Measurements from ENCODE around the gene GRPEL1.
"Not testable (repeated sequence)": the region's sequence is repeated elsewhere in the genome, so short reads cannot be mapped to it uniquely, and the experiment has no call there.

Gene GRPEL1

DNA sequence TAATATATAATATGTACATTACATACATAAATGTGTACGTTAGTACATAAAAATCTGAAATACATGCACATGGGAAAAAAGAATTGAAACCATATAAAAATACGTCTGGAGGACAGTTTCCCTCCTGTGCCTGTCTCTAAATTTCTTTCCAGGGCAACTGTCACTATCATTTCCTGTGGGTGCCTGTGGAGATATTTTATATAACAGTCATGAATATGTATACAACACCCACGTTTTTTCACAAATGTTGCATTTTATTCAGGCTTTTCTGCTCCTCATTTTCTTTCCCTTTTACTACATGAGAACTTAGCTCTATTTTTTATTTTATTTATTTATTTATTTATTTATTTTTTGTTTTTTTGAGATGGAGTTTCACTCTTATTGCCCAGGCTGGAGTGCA is 24.2 kb upstream of the GRPEL1 start:
- DNase-seq (ENCODE audit: low read depth) = no peak

- no peak for DNase-seq (ENCODE audit: low read depth)
These were observed 21.5 kb upstream of the GRPEL1 start for GRCh38 chr4:7089213-7089986.

GRCh38 chr4:7087036-7087435 is 19.2 kb upstream of the GRPEL1 start:
- no peak for DNase-seq (ENCODE audit: low read depth)

GRCh38 chr4:7086384-7086783 is 18.5 kb upstream of the GRPEL1 start:
- no peak for DNase-seq (ENCODE audit: low read depth)

GRCh38 chr4:7084564-7084961 is 16.7 kb upstream of the GRPEL1 start:
- not testable (repeated sequence) for DNase-seq (ENCODE audit: low read depth)

DNA sequence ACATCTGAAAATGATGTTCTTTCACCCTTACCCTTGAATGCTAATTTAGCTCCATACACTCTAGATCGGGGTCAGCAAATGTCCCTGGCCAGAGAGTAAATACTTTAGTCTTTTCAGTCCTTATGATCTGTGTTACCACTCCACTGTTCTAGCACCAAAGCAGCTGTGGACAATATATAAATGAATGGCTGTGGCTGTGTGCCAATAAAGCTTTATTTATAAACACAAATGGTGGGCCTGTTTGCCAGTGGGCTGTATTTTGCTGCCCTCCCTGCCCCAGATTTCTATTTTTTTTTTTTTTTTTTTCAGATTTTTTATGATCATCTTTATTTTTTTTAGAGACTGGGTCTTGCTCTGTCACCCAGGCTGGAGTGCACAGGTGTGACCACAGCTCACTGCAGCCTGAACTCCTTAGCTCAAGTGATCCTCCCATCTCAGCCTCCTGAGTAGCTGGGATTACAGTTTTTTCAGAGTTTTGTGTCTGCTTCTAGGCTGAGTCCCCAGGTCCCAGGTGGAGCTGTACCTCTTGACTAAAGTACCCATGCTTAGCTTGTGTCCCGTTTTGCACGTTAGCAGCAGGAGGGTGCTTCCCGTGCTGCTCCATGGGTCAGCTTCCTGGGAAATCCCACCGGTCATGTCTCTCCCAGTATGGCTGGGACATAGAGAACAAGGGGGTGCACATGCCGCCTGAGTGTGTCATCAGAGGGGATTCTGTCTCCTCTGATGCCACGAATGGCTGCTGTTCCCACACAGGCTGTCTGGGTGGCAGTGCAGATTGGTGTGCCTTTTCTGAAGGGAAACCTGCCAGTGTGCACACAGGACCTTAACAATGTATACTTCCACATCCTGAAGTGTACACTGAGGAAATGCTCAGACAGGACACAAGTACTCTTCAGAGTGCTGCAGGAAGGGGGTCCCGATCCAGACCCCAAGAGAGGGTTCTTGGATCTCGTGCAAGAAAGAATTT is 16.0 kb upstream of the GRPEL1 start:
- DNase-seq (ENCODE audit: low read depth) = no peak

- not testable (repeated sequence) for DNase-seq (ENCODE audit: low read depth)
These were observed 12.0 kb upstream of the GRPEL1 start for GRCh38 chr4:7079909-7080308.

- DNase-seq (ENCODE audit: low read depth) = not testable (repeated sequence)
These were observed 11.6 kb upstream of the GRPEL1 start for GRCh38 chr4:7079483-7079882.

DNA sequence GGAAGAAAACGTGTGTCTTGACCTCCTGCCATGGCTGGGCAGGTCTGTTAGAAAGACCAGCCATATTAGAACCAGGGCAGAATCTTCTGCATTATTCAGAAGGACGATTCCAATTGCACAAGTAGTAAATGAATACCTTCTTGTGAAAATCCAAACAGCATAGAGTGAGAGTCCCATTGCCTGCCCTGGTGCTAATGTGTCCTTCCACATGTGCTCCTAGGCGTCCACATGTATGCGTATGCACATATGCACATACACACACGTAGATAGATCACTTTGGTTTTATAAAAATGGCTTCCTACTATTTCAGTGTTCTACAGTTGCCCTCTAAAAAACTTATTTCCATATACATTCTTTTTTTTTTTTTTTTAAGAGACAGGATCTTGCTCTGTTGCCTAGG is 10.2 kb upstream of the GRPEL1 start:
- no peak for DNase-seq (ENCODE audit: low read depth)

DNA sequence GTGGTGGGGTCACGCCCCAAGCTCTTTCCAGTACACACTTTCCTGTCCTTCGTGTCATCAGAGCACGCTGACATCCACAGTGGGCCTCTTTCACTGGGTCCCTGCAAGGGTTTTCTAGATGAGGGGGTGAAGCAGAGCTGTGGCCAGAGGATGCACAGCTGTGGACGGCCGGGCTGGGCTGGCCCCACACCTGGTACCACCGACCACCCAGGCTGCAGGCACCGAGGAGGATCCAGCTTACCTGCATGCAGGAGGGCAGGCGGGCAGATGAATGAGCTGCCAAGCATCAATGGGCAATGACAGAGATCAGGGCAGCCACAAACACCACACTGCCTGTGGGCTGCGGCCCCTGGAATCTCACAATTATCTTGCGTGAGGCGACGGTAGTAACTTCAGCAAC is 9.5 kb upstream of the GRPEL1 start:
- no peak for DNase-seq (ENCODE audit: low read depth)

DNA sequence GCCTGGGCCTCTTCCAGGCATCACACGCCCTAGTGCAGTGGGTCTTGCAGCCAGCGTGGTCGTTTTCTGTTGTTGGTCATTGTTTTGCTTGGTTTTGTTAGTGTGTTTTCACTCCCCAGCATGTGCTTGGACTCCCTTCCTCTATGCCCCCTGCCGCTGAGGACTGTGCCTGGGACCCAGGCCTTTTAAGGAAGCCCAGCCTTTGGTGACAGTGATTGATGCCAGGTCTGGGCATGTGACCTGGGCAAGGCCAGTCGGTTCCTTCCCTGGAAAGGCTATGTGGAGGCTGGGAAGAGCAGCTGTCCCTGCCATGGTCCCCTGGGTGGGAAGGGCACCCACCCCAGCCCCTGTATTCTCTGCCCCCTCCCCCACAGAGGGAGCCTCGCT is 8.8 kb upstream of the GRPEL1 start:
- no peak for DNase-seq (ENCODE audit: low read depth)

DNA sequence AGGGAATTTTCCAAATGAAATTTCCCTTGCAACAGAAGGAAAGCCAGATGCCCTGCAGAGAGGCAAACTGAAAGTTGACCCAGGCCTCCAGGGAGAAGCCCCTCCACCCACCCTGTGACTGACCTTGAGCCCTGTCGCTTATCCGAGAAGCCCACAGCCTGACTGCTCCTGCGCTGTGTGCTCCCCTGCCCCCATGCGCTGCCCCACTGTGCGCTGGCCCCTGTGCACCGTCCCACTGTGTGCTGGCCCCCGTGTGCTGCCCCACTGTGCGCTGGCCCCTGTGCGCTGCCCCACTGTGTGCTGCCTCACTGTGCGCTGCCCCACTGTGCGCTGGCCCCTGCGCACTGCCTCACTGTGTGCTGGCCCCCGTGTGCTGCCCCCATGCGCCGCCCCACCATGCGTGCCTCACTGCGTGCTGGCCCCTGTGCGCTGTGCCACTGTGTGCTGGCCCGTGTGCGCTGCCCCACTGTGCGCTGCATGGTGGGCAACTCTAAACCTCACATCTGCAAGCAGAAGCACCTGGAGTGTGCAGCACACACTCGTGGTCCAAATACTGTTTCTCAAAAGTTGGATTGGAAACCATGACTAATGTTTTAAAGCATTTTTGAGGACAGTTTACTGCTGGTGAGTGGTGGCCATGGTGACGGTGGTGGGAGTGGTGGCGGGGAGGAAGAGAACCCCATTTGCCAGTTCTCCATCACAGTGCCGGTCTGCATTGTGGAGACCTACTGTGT is 8.3 kb upstream of the GRPEL1 start:
- no peak for DNase-seq (ENCODE audit: low read depth)

GRCh38 chr4:7074426-7074825 is 6.6 kb upstream of the GRPEL1 start:
- no peak for DNase-seq (ENCODE audit: low read depth)

DNA sequence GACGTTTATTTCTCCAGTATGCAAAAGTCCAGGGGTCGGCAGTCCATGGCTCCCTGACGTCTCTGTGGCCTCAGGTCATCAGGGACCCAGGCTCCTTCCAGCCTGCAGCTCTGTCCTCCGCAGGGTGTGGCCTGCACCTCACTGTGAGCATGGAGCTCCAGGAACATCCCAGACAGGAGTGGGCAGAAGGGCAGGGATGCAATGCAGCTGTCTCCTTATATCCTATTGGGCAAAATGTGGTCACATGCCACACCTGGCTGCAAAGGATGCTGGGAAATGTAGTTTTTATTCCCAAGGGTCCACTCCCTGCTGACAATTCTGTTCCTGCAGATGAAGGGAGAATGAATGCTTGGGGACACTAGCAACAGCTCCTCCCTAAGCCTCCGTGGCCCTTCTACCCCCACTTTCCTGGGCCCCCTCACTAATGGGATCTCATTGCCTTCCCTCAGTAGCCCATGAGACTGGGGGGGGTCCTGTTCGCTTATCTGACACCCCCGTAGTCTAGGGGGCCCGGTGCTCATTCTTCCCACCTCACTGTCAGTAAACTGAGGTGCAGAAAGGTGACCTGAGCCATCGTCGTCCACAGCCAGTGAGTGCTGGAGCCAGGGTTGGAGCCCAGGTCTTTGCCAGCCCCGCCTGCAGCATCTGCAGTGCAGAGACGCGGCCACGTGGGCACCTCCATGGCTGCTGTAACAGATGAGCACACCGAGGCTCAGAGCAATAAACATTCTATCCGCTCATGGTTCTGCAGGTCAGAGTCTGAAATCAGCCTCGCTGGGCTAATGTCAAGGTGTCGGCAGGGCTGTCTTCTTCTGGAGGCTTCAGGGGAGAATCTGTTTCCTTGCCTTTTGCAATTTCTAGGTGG is 5.9 kb upstream of the GRPEL1 start:
- no peak for DNase-seq (ENCODE audit: low read depth)

GRCh38 chr4:7073059-7073458 is 5.2 kb upstream of the GRPEL1 start:
- no peak for DNase-seq (ENCODE audit: low read depth)

GRCh38 chr4:7070729-7071511 is 3.1 kb upstream of the GRPEL1 start:
- DNase-seq (ENCODE audit: low read depth) = peak; percentile 65

GRCh38 chr4:7068883-7069282 is 1.0 kb upstream of the GRPEL1 start:
- DNase-seq (ENCODE audit: low read depth) = no peak

GRCh38 chr4:7068279-7068842 is 497 bp upstream of the GRPEL1 start:
- DNase-seq (ENCODE audit: low read depth) = peak; percentile 99

- DNase-seq (ENCODE audit: low read depth) = no peak
These were observed 775 bp downstream of the GRPEL1 start for GRCh38 chr4:7067126-7067451.

- DNase-seq (ENCODE audit: low read depth) = no peak
These were observed 1.4 kb downstream of the GRPEL1 start for GRCh38 chr4:7066493-7066892.

GRCh38 chr4:7066006-7066405 is 1.9 kb downstream of the GRPEL1 start:
- no peak for DNase-seq (ENCODE audit: low read depth)

All from stimulated activated CD8-positive, alpha-beta memory T cell treated with anti-CD3 and anti-CD28 coated beads, Interleukin-15, amount 100 ng/mL, for 24 hours (primary cell).